Ishikawa (cell line): ENCODE measurements around the gene MYL12B.

ENCODE experiments used
- CEBPB ChIP-seq: IDR thresholded peaks from 2 replicates; pipeline ENCODE4 v1.6.1; 2012
- CREB1 ChIP-seq: IDR thresholded peaks from 2 replicates; pipeline ENCODE4 v1.6.1; 2012; ENCODE audit warnings: low read depth
- EGR1 ChIP-seq: IDR thresholded peaks from 2 replicates; pipeline ENCODE4 v1.6.1; 2012
- EP300 ChIP-seq: IDR thresholded peaks from 2 replicates; pipeline ENCODE4 v1.6.1; 2012; ENCODE audit warnings: borderline replicate concordance
- FOXM1 ChIP-seq: IDR thresholded peaks from 2 replicates; pipeline ENCODE4 v1.6.1; 2012; ENCODE audit warnings: low read depth, borderline replicate concordance
- NFIC ChIP-seq: IDR thresholded peaks from 2 replicates; pipeline ENCODE4 v1.6.1; 2012
- RAD21 ChIP-seq: IDR thresholded peaks from 2 replicates; pipeline ENCODE4 v1.6.1; 2012; ENCODE audit warnings: low read depth
- TAF1 ChIP-seq: IDR thresholded peaks from 2 replicates; pipeline ENCODE4 v1.6.1; 2012; ENCODE audit warnings: low read depth, mild to moderate bottlenecking
- TCF12 ChIP-seq: IDR thresholded peaks from 2 replicates; pipeline ENCODE4 v1.6.1; 2012; ENCODE audit warnings: low read depth
- YY1 ChIP-seq: IDR thresholded peaks from 2 replicates; pipeline ENCODE4 v1.6.1; 2012; ENCODE audit warnings: low read depth
- ZBTB7A ChIP-seq: IDR thresholded peaks from 2 replicates; pipeline ENCODE4 v1.6.1; 2012; ENCODE audit warnings: low read depth
- TF ChIP-seq, protein P1 (sequence below): IDR thresholded peaks from 2 replicates; pipeline ENCODE4 v1.6.1; 2012; ENCODE audit warnings: low read depth, mild to moderate bottlenecking
- TF ChIP-seq, protein P2 (sequence below): IDR thresholded peaks from 2 replicates; pipeline ENCODE4 v1.6.1; 2012

DNA sequence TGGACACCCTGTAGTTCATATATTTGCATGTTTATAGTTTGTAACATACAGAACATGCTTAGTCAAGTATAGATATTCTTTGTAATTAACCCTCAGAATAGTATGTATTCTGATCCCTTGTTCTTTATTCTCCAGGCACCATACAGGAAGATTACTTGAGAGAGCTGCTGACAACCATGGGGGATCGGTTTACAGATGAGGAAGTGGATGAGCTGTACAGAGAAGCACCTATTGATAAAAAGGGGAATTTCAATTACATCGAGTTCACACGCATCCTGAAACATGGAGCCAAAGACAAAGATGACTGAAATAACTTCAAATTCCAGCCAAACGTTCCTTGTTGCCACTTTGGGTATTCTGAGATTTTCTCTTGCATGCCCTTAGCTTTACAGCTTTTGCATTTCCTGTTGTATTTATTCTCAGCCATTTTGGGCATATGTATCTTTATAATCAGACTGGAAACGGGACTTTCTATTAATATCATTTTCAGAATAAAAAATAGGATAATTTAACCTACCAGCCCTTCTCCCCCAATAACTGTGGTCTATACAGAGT lies 6.2 kb upstream of the MYL12B start:
- TF ChIP-seq YY1 (no peak), ZBTB7A (no peak), CREB1 (no peak), FOXM1 (no peak), EP300 (no peak), TAF1 (no peak), NFIC (no peak), RAD21 (no peak), CEBPB (no peak), TCF12 (no peak), EGR1 (no peak)
- TF ChIP-seq, protein P1, sequence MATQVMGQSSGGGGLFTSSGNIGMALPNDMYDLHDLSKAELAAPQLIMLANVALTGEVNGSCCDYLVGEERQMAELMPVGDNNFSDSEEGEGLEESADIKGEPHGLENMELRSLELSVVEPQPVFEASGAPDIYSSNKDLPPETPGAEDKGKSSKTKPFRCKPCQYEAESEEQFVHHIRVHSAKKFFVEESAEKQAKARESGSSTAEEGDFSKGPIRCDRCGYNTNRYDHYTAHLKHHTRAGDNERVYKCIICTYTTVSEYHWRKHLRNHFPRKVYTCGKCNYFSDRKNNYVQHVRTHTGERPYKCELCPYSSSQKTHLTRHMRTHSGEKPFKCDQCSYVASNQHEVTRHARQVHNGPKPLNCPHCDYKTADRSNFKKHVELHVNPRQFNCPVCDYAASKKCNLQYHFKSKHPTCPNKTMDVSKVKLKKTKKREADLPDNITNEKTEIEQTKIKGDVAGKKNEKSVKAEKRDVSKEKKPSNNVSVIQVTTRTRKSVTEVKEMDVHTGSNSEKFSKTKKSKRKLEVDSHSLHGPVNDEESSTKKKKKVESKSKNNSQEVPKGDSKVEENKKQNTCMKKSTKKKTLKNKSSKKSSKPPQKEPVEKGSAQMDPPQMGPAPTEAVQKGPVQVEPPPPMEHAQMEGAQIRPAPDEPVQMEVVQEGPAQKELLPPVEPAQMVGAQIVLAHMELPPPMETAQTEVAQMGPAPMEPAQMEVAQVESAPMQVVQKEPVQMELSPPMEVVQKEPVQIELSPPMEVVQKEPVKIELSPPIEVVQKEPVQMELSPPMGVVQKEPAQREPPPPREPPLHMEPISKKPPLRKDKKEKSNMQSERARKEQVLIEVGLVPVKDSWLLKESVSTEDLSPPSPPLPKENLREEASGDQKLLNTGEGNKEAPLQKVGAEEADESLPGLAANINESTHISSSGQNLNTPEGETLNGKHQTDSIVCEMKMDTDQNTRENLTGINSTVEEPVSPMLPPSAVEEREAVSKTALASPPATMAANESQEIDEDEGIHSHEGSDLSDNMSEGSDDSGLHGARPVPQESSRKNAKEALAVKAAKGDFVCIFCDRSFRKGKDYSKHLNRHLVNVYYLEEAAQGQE: no peak
- TF ChIP-seq, protein P2, sequence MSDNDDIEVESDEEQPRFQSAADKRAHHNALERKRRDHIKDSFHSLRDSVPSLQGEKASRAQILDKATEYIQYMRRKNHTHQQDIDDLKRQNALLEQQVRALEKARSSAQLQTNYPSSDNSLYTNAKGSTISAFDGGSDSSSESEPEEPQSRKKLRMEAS: no peak
